Stimulated activated CD4-positive, alpha-beta T cell treated with anti-CD3 and anti-CD28 coated beads, Interleukin-4, amount 100 ng/mL, for 24 hours (primary cell): Measurements from ENCODE around the gene CBY1.
A peak's percentile ranks its signal among the peaks of the same experiment; 100 is the strongest.

Experiments
- DNase-seq: peaks from one replicate; pipeline ENCODE4 v3.0.0-alpha.2; 2020

CBY1 gene

DNA sequence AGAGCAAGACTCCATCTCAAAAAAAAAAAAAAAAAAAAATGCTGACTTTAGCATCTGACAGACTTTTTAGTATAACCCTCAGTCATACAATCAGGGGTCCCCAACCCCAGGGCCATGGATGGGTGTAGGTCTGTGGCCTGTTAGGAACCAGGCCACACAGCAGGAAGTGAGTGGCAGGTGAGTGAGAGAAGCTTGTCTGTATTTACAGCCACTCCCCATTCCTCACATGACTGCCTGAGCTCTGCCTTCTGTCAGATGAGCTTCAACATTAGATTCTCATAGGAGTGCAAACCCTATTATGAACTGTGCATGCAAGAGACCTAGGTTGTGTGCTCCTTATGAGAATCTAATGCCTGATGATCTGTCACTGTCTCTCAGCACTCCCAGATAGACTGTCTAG, 3.6 kb upstream of the CBY1 start:
- DNase-seq = no peak

DNA sequence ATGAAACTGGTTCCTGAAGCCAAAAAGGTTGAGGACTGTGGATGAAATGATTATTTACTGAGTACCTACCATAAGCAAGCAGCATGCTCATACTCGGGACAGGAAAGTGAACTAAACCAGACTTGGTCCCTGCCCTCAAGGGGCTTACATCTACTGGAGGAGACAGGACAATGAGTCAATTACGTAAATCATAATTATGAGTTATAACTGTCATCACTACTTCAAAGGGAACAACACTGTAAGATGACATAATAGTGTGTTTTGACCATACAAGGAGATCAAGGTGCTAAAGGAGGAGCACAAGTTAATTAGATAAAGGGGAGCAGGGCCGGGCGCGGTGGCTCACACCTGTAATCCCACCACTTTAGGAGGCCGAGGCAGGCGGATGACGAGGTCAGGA, 2.7 kb upstream of the CBY1 start:
- no peak for DNase-seq

DNA sequence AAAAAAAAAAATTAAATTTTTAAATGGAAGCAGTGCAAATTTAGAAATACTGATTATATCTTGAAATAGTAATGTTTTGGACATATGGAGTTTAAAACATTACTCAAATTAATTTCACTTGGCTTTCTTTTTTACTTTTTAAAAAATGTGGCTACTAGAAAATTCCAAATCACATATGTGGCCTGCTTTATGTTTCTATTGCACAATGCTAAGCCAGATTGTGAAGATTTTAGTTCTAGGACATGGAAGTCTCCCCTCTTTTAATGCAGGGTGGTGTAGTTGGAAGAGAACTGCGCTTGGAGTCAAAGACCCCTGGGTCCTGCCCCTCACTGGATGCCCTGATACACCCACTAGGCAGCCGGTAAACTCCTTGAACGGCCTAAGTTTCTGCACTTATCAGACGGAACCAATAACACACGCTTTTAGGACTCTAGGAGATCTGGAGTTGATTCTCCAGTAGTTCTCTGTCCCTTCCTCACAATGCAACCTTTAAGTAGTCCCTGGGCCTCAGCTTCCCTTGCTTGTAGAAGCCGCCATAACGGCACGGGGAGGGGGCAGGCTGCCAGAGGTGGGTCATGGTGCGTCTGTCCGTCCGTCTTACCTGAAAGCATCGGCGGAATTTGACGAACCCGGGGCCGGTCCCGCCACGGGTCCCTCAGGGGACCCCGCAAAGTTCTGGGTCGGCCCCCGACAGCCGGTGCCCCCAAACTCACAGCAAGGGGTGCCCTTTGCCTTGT, 751 bp upstream of the CBY1 start:
- DNase-seq = no peak

GRCh38 chr22:38657045-38657909, 839 bp downstream of the CBY1 start:
- DNase-seq = peak; percentile 44

GRCh38 chr22:38674888-38675287, 18.4 kb downstream of the CBY1 start:
- DNase-seq = no peak

- no peak for DNase-seq
These were observed 19.4 kb downstream of the CBY1 start for GRCh38 chr22:38675833-38676232.

DNA sequence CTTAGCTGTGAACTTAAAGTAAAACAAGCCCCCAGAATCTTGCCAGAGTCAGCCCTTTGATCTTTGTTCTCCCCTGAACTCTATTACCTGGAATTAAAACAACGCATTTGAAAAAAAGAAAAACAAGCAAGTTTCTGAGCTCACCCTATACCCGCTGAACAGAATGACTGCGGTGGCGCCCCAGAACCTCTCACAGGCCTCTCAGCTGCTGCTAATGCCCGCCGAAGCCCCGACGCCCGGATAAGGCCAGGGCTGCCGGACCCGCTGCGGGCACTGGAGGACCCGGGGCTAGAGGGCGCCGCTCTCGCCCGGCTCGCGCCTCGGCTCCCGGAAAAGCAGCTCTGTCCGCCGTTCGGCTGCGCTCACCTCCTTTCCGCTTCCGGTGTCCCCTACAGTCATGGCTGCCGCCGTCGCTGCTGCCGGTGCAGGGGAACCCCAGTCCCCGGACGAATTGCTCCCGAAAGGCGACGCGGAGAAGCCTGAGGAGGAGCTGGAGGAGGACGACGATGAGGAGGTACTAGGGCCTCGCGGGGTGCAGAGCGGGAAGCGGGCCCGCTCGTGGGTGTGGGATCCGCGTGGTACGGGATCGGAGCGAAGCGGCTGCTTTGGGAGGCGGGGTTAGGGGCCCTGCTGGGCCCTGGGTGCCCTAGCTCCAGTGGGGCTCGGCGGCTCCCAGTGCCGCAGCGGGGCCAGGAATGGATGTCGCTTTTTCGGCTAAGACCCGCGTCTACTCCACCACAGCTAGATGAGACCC, 25.3 kb downstream of the CBY1 start, which contains the start of gene TOMM22:
Gene TOMM22, plus strand, starts transcription at position 376 of the 754 bp plus-strand sequence. Its CDS starts 22 bp downstream, at position 398.
- peak; percentile 88 for DNase-seq

- DNase-seq = no peak
These were observed 28.5 kb downstream of the CBY1 start for GRCh38 chr22:38684895-38685294.

GRCh38 chr22:38685761-38686160, 29.3 kb downstream of the CBY1 start:
- no peak for DNase-seq

DNA sequence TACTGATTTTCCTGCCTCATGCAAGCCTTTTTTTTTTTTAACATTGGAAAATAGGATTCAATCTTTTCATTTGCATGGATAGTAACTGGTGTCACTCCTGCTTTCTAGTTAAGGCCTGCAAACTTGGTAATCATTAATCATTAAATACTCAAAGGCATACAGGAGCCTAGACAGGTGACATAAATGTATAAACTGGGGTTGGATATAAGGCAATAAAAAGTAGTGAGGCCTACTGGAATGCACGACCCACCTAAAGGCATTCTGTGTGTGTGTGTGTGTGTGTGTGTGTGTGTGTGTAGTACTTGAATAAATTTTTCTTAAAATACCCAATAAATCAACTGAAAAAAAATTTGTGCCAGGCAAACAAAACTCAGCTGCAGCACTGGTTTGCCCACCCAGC, 33.2 kb downstream of the CBY1 start:
- DNase-seq = no peak

DNA sequence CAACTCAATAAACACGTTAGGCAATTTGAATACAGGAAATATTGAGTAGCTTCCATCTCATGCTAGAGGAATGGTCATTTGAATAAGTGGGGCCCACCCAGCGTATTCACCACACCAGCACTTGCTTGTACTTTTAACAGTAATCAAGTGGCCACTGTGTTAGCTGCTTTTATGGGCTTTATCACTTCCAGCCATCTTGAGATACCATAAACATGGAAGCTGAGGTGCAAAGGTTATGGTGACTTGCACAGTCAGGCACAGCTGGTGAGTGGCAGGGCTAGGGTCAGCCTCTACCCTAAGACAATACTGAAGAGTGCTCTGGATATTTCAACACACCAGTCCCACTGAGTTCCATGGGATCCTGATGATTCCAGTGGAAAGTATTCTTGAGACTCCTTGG, 37.6 kb downstream of the CBY1 start:
- DNase-seq = no peak

DNA sequence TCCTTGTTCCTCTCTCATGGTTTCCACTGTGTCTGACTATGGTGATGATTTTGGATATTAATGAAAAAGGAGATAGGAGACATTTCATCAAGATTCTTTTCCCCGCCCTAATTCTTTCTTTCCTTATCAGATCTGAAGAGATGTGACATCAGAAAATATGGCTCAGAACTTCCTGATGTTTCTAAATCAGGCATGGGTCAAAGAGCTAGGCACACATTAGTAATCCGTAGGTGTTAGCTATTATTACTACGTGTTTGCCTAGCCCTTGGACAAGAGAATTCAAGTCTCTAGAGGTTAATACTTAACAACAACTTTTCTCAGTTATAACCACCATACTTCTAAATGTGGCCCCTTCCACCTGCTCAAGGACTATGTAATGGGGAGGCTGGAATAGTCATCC, 38.5 kb downstream of the CBY1 start:
- no peak for DNase-seq

DNA sequence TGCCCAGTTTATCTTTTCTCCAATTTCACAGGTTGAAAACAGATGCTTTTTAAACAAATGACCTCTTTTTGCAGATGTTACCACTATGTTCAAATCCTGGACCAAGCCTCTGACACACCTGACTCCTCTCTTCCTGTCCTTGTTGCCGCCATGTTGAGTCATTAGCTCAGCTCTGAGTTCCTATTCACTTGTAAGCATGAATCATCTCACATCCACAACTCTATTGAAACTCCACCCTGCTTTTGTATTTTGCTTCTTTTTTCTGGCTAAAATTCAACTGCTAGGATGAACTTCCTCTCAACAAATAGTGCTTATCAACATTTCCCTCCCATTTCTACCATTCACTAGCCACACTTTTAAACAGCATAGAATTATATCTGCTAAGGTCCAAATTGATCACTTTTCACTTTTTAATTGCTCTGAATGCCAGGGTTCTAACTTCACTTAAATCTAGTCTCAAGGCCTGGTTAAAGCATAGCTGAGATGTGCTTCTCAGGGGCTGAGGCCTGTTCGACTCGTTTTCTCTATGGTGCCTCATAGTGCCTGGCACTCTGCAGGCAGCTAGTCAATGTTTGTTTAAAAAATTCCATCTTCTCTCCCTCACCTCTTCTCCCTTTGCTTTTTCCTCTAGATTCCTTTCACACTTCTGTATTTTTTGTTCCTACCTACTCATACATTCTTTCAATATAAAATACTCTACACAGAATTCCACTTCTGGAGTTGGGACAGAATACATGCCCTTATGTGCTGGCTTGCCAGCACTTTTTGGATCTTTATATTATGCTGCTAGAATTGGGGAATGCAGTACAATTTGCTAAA, 40.4 kb downstream of the CBY1 start:
- peak; percentile 66 for DNase-seq

- no peak for DNase-seq
These were observed 41.1 kb downstream of the CBY1 start for GRCh38 chr22:38697425-38698089.

DNA sequence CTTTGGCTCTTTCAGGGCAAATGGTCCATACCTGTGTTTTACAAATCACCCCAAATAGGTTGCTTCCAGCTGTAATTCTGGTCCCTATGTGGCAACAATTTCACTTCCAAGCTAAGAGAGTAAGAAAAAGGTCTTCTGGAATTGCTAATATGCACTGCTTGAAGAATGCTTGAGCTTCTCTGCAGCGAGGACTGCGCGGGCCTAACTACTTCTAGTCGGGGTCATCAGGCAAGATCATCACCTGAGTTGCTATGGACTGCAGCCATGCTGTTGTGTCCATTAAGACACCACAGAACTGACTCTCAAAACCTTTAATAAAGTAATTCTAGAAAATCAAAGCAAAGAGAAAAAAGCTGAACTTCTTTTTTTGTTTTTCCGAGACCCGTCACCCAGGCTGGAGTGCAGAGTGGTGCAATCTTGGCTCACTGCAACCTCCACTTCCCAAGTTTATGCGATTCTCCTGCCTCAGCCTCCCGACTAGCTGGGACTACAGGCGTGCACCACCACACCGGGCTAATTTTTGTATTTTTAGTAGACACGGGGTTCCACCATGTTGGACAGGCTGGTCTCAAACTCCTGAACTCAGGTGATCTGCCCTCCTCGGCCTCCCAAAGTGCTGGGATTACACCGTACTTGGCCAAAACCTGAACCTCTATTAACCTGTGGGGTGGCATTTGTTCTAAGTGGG, 42.1 kb downstream of the CBY1 start:
- no peak for DNase-seq

- DNase-seq = no peak
These were observed 42.7 kb downstream of the CBY1 start for GRCh38 chr22:38699143-38699542.

- DNase-seq = no peak
These were observed 43.3 kb downstream of the CBY1 start for GRCh38 chr22:38699784-38700183.

- DNase-seq = no peak
These were observed 43.9 kb downstream of the CBY1 start for GRCh38 chr22:38700270-38700788.

GRCh38 chr22:38700789-38701628, 44.6 kb downstream of the CBY1 start, which contains the start of gene JOSD1:
TSS of gene JOSD1 (minus strand) at chr22:38700943. CDS start at chr22:38699987, 956 bp downstream.
- peak; percentile 97 for DNase-seq

DNA sequence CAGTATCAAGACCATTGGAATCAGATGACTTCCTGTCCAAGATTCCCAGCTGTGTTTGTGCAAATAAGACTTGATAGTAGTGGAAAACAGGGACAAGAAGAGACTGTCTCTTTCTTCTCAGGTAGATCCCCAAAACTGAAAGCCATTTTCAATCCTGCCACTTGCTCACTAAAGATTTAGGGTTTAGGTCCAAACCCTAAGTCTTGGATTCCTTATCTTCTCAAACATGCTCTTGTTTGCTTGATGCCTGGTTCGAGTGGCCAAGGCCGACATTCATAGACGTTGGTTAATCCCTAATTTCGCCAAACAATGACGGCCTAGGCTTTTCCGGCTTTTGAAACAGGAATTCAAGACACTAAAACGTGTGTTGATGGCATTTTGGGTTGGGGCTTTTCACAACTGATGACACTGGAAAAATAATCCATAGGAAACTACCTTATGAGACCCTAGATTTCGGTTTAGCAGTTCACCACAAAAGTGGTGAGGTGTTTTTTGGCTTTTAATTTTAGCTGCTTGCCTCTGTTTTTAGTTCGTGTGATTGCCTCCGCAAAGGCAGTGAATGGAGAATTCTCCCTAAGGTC, 48.3 kb downstream of the CBY1 start:
- no peak for DNase-seq
